Neutrophil (primary cell): ENCODE measurements around the gene MSRB1.
A peak's percentile ranks its signal among the peaks of the same experiment; 100 is the strongest.

Source experiments
- H3K27ac ChIP-seq: fragments of 200-600 bp; sonication (generic); 2 replicates; pipeline ENCODE4 v1.5.1; 2016; ENCODE audit warnings: mild to moderate bottlenecking, moderate library complexity
- H3K27me3 ChIP-seq: fragments of 200-600 bp; sonication (generic); 2 replicates; pipeline ENCODE4 v1.6.0; 2016; ENCODE audit warnings: mild to moderate bottlenecking
- H3K36me3 ChIP-seq: fragments of 200-600 bp; sonication (generic); 2 replicates; pipeline ENCODE4 v1.5.1; 2017
- H3K4me1 ChIP-seq, 2 experiments: fragments of 200-600 bp in 1 of 2; sonication (generic) in 1 of 2; 1 replicate in 1 of 2; 2 replicates in 1 of 2; pipeline versions ENCODE4 v1.5.1 to v1.6.1; 2013 to 2016; ENCODE audit warnings: low read depth in 1 of 2, low read length in 1 of 2, mild to moderate bottlenecking in 1 of 2, moderate library complexity in 1 of 2; ENCODE audit not compliant: control insufficient read depth in 1 of 2, insufficient read depth in 1 of 2
- H3K4me3 ChIP-seq, 2 experiments: fragments of 200-600 bp in 1 of 2; sonication (generic) in 1 of 2; 1 replicate in 1 of 2; 2 replicates in 1 of 2; pipeline ENCODE4 v1.5.1; 2013 to 2016; ENCODE audit warnings: low read depth in 1 of 2, low read length in 1 of 2, mild to moderate bottlenecking in 1 of 2, moderate library complexity in 1 of 2
- H3K9me3 ChIP-seq: fragments of 200-600 bp; sonication (generic); 2 replicates; pipeline ENCODE4 v1.5.1; 2016
- TF ChIP-seq, protein P1 (sequence below): fragments of 200-600 bp; sonication (generic); IDR thresholded peaks from 2 replicates; pipeline ENCODE4 v1.5.1; 2016; ENCODE audit warnings: antibody characterized with exemption

The MSRB1 gene

DNA sequence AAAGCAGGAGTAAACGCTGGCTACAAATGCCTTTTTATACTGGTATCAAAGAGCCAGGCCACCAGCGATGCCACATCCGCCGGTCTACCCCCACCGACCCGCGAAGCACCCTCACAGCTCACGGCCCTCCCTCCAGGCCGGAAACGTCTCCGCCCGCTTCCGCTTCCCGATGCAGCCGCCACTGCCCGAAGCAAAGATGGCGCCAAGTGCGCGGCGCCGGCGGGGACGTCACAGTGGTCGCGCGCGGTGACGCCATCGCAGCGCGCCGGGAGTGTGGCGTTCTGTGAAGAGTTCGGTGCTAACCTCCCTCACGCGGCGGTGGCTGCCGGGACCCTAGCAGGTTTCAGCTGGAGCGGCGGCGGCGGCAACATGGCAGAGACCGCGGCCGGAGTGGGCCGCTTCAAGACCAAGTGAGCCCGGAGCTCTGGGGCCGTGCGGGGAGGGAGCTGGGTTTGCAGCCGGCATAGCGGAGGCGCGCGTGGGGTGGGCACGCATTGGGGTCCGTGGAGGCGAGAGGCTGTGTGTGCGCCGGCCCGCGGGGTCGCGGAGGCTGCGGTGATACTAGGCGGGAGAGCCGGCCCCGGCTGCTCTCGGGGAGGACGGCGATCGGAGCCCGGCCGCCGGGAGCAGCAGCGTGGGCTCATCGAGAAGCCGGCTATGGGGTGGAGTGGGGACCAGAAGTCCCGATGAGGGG lies 28.9 kb upstream of the MSRB1 start, which contains the start of gene TBL3:
Gene TBL3 (plus strand): TSS at position 258 of the 694 bp plus-strand sequence. CDS start 112 bp downstream, at position 370.
- Histone ChIP-seq H3K27me3 (no peaks in the 10 kb centered on the region), H3K36me3 (peaks cover 27% of the 10 kb centered on the region), H3K9me3 (no peaks in the 10 kb centered on the region), H3K4me1 (peaks cover 19 to 22% of the 10 kb centered on the region in 2 experiments), H3K27ac (peak within 1 kb of the TSS; percentile 96), H3K4me3 (peak within 1 kb of the TSS; percentile 88 to 99)
- TF ChIP-seq, protein P1, sequence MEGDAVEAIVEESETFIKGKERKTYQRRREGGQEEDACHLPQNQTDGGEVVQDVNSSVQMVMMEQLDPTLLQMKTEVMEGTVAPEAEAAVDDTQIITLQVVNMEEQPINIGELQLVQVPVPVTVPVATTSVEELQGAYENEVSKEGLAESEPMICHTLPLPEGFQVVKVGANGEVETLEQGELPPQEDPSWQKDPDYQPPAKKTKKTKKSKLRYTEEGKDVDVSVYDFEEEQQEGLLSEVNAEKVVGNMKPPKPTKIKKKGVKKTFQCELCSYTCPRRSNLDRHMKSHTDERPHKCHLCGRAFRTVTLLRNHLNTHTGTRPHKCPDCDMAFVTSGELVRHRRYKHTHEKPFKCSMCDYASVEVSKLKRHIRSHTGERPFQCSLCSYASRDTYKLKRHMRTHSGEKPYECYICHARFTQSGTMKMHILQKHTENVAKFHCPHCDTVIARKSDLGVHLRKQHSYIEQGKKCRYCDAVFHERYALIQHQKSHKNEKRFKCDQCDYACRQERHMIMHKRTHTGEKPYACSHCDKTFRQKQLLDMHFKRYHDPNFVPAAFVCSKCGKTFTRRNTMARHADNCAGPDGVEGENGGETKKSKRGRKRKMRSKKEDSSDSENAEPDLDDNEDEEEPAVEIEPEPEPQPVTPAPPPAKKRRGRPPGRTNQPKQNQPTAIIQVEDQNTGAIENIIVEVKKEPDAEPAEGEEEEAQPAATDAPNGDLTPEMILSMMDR, result peak; percentile 41

DNA sequence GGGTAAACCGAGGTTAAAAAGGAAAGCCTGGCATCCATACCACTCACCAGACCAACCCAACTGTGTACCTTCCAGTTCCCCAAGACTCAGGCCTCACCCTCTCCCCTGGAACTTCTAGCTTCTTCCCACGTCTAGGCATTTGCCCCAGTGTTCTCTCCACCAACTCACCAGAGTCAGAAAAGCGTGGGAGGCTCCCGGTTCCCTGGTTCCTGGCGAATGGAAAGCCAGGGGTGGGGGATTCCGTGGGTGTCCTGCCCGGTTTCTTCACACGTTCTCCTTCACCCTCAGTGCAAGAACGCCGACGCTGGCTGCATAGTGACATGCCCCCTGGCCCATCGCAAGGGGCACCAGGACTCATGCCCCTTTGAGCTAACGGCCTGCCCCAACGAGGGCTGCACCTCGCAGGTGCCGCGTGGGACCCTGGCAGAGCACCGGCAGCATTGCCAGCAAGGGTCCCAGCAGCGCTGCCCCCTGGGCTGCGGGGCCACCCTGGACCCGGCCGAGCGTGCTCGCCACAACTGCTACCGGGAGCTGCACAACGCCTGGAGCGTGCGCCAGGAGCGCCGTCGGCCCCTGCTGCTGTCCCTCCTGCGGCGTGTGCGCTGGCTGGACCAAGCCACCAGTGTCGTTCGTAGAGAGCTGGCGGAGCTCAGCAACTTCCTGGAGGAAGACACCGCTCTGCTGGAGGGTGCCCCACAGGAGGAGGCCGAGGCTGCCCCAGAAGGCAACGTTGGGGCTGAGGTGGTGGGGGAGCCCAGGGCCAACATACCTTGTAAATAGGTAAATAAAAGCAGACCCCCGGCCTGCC lies 25.4 kb upstream of the MSRB1 start:
- H3K4me3 ChIP-seq, result no peak overlapping the region
- H3K36me3 ChIP-seq, result no peaks in the 10 kb centered on the region
- H3K27me3 ChIP-seq, result no peaks in the 10 kb centered on the region
- no peaks in the 10 kb centered on the region for H3K9me3 ChIP-seq
- H3K27ac ChIP-seq, result no peak overlapping the region
- TF ChIP-seq, protein P1, result no peak
- peaks cover 39 to 45% of the 10 kb centered on the region in 2 experiments for H3K4me1 ChIP-seq

DNA sequence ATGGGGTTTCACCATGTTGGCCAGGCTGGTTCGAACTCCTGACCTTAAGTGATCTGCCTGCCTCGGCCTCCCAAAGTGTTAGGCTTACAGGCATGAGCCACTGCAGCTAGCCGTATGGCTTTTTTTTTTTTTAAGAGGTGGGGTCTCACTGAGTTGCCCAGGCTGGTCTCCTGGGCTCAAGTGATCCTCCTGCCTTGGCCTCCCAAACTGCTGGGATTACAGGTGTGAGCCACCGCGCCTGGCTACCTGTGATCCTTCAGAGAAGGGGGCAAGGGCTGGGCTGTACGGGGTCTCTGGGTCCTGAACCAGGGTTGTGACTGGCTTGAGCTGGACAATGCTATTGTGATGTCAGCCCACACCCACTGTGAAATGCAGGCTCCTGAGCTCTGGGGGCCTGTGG lies 23.5 kb upstream of the MSRB1 start, which contains the start of gene RNF151:
Gene RNF151 (plus strand): TSS at position 397 of the 400 bp plus-strand sequence. CDS start 26 bp downstream, outside the sequence.
- H3K4me3 ChIP-seq, result peak within 1 kb of the TSS; percentile 80 to 87
- no peaks in the 10 kb centered on the region for H3K9me3 ChIP-seq
- peak within 1 kb of the TSS; percentile 88 for H3K27ac ChIP-seq

DNA sequence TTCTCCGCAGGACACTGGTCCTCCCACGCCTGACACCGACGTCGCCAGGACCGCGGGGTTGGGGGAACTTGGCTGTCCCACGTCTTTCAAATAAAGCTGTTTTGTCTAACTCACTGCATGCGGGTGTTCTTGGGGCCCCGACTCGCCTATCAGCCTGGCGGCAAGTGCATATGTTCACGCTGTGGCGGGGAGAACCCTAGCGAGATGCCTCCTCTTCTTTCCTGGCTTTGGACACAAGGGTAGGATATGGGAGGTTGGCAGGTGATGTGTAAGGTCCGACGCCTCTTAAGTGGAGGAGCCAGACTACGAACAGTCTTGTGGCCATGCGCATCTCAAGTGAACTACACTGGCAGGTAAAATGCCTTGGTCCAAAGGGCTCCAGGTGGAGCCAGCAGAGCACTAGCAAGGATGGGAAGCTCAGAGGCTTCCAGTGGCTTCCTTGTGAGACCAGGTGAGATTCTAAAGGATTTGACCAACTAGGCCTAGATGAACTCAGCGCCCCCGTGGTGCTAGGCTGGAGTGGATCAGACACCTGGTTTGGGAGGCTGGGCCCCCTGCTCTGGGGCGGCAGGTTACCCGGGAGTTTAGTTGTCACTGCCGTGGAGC lies 22.5 kb upstream of the MSRB1 start:
- TF ChIP-seq, protein P1, result no peak
- Histone ChIP-seq H3K9me3 (no peaks in the 10 kb centered on the region), H3K27me3 (no peaks in the 10 kb centered on the region), H3K27ac (peak overlapping the region; percentile 88), H3K4me1 (peaks cover 28 to 31% of the 10 kb centered on the region in 2 experiments), H3K36me3 (peaks cover 20% of the 10 kb centered on the region), H3K4me3 (peak overlapping the region; percentile 80 to 87)

More for the DNA sequence above, 23.5 kb upstream of the MSRB1 start, which contains the start of gene RNF151:
- Histone ChIP-seq H3K4me1 (peaks cover 34% of the 10 kb centered on the region in 2 experiments), H3K27me3 (no peaks in the 10 kb centered on the region), H3K36me3 (peaks cover 15% of the 10 kb centered on the region)
- TF ChIP-seq, protein P1, result no peak
